K562 (cell line): ENCODE data around the gene SMIM29. TPM values are rescaled to one million over a fixed set of nuclear protein-coding genes. Genes with fewer than 3 reads are reported as not detected.

Experiments
- BCLAF1 ChIP-seq, 2 experiments: fragments of 450-650 bp in 1 of 2; IDR thresholded peaks; 2 replicates each; pipeline ENCODE4 v1.6.1; 2011 to 2017; ENCODE audit warnings: low read depth in 2 of 2, antibody characterized with exemption in 1 of 2, borderline replicate concordance in 1 of 2, low read length in 1 of 2, mild to moderate bottlenecking in 1 of 2, mixed read lengths in 1 of 2; ENCODE audit not compliant: control insufficient read depth in 1 of 2
- CBX3 ChIP-seq, 2 experiments: IDR thresholded peaks; 1 replicate in 1 of 2; 2 replicates in 1 of 2; pipeline ENCODE4 v1.6.1; 2012; ENCODE audit warnings: inconsistent platforms in 2 of 2, low read length in 2 of 2, borderline replicate concordance in 1 of 2, control low read depth in 1 of 2
- CREB3L1 ChIP-seq: fragments of 450-650 bp; IDR thresholded peaks from 2 replicates; pipeline ENCODE4 v1.6.1; 2014; ENCODE audit warnings: low read depth, mild to moderate bottlenecking, moderate library complexity, borderline replicate concordance
- CREB5 ChIP-seq: fragments of 250-450 bp; sonication (Bioruptor Pico); IDR thresholded peaks from 2 replicates; pipeline ENCODE4 v1.5.0; 2020; ENCODE audit warnings: mild to moderate bottlenecking
- GMEB1 ChIP-seq: fragments of 250-450 bp; sonication (Bioruptor Pico); IDR thresholded peaks from 2 replicates; pipeline ENCODE4 v1.4.0; 2020; ENCODE audit warnings: mild to moderate bottlenecking
- HES1 ChIP-seq: fragments of 450-650 bp; IDR thresholded peaks from 2 replicates; pipeline ENCODE4 v1.6.1; 2016; ENCODE audit warnings: low read depth, mild to moderate bottlenecking, moderate library complexity
- MTF1 ChIP-seq: fragments of 250-450 bp; sonication (Bioruptor Pico); IDR thresholded peaks from 2 replicates; pipeline ENCODE4 v1.9.0; 2021; ENCODE audit warnings: moderate library complexity, mild to moderate bottlenecking, inconsistent platforms, borderline replicate concordance
- NUFIP1 ChIP-seq: fragments of 450-650 bp; IDR thresholded peaks from 2 replicates; pipeline ENCODE4 v1.6.1; 2018; ENCODE audit not compliant: partially characterized antibody
- PML ChIP-seq: IDR thresholded peaks from 2 replicates; pipeline ENCODE4 v1.6.1; 2012; ENCODE audit warnings: low read length, inconsistent platforms
- SMAD4 ChIP-seq: fragments of 250-450 bp; sonication (Bioruptor Pico); conservative IDR thresholded peaks from 2 replicates; pipeline ENCODE4 v1.8.0; 2021; ENCODE audit warnings: inconsistent platforms, mild to moderate bottlenecking, moderate library complexity
- SMARCC2 ChIP-seq: fragments of 450-650 bp; IDR thresholded peaks from 2 replicates; pipeline ENCODE4 v1.6.1; 2017; ENCODE audit warnings: antibody characterized with exemption, moderate library complexity, mild to moderate bottlenecking, low read depth
- TRIM28 ChIP-seq: fragments of 450-650 bp; IDR thresholded peaks from 2 replicates; pipeline ENCODE4 v1.6.1; 2017
- ZC3H11A ChIP-seq: IDR thresholded peaks from 2 replicates; pipeline ENCODE4 v1.6.1; 2012; ENCODE audit warnings: low read depth, low read length, improper control_type of control experiment
- ZEB2 ChIP-seq: fragments of 450-650 bp; IDR thresholded peaks from 2 replicates; pipeline ENCODE4 v1.6.1; 2016
- polyA plus RNA-seq, 8 experiments: library from polyadenylated mRNA; depleted of rRNA in 4 of 8; stranded (reverse) in 5 of 8; unstranded in 3 of 8; fragments of >200 nt; fragmentation: Nextera tagmentation in 2 of 8; fragmentation: Illumina TruSeq in 1 of 8; extraction: Ambion mirVana in 2 of 8; extraction: Trizol in 1 of 8; gene quantifications; 2 replicates each; pipeline versions ENCODE4 v1.2.1 to v1.2.3, GENCODE V29; 2011 to 2014; ENCODE audit warnings: inconsistent platforms in 1 of 8, missing spikeins in 1 of 8
- total RNA-seq, 7 experiments: library from RNA; depleted of rRNA in 6 of 7; stranded (reverse); fragments of >200 nt in 6 of 7; fragmentation: Illumina TruSeq in 2 of 7; extraction: Trizol in 2 of 7; gene quantifications; 2 replicates each; pipeline versions ENCODE4 v1.2.1 to v1.2.3, GENCODE V29; 2011 to 2021; ENCODE audit warnings: low replicate concordance in 1 of 7

SMIM29 gene
- total and polyA plus RNA-seq, 9 of the 15 experiments (the other 6 are each of a cell fraction or from before 2014, with no cell fraction given), result 6.5 to 36.7 (median 20.9) TPM

GRCh38 chr6:34273242-34273805 is 24.5 kb upstream of the SMIM29 start (continued):
- TF ChIP-seq CREB5 (no peak), SMAD4 (peak; percentile 97), PML (peak; percentile 95), CBX3 (IDR thresholded peaks at IDR 0.05; ENCODE audit: borderline replicate concordance in 1 of 2, low read length in 2 of 2) (peak in 1 of 2 experiments; percentile 98; a peak in 2 of 3 replicates), CREB3L1 (peak; percentile 60; the same call in 1 of the 2 replicates), GMEB1 (CRISPR knock-in tag) (no peak), NUFIP1 (peak; percentile 84), TRIM28 (peak; percentile 93), ZC3H11A (0 out of 2 replicates have a peak, but pooled peaks have one; percentile 40), MTF1 (CRISPR knock-in tag) (no peak), BCLAF1 (IDR thresholded peaks at IDR 0.05; ENCODE audit: borderline replicate concordance in 1 of 2, control insufficient read depth in 1 of 2, low read depth in 2 of 2, low read length in 1 of 2) (0 out of 4 replicates have a peak, but pooled peaks of 1 of the 2 experiments have one; percentile 67), SMARCC2 (peak; percentile 96), HES1 (peak; percentile 80), ZEB2 (0 out of 2 replicates have a peak, but pooled peaks have one; percentile 76)
